K562 (cell line): ENCODE results near the gene OLFML1. TPM values are rescaled to one million over a fixed set of nuclear protein-coding genes. Genes with fewer than 3 reads are reported as not detected.

ENCODE experiments used
- polyA plus RNA-seq, 8 experiments: library from polyadenylated mRNA; depleted of rRNA in 4 of 8; stranded (reverse) in 5 of 8; unstranded in 3 of 8; fragments of >200 nt; fragmentation: Nextera tagmentation in 2 of 8; fragmentation: Illumina TruSeq in 1 of 8; extraction: Ambion mirVana in 2 of 8; extraction: Trizol in 1 of 8; gene quantifications; 2 replicates each; pipeline versions ENCODE4 v1.2.1 to v1.2.3, GENCODE V29; 2011 to 2014; ENCODE audit warnings: inconsistent platforms in 1 of 8, missing spikeins in 1 of 8
- total RNA-seq, 7 experiments: library from RNA; depleted of rRNA in 6 of 7; stranded (reverse); fragments of >200 nt in 6 of 7; fragmentation: Illumina TruSeq in 2 of 7; extraction: Trizol in 2 of 7; gene quantifications; 2 replicates each; pipeline versions ENCODE4 v1.2.1 to v1.2.3, GENCODE V29; 2011 to 2021; ENCODE audit warnings: low replicate concordance in 1 of 7
- TF ChIP-seq, protein P1 (sequence below): sonication (generic); formaldehyde crosslinking; IDR thresholded peaks from 2 replicates; pipeline ENCODE4 v1.8.0; 2023; ENCODE audit warnings: missing genetic modification reagents, mild to moderate bottlenecking, borderline replicate concordance
- TF ChIP-seq, protein P2 (sequence below): fragments of 450-650 bp; conservative IDR thresholded peaks from 2 replicates; pipeline ENCODE4 v1.6.1; 2016; ENCODE audit warnings: missing genetic modification characterization, low read depth, mild to moderate bottlenecking, control low read depth, missing compliant biosample characterization

OLFML1 gene
- total and polyA plus RNA-seq, 9 of the 15 experiments (the other 6 are each of a cell fraction or from before 2014, with no cell fraction given), result not detected

DNA sequence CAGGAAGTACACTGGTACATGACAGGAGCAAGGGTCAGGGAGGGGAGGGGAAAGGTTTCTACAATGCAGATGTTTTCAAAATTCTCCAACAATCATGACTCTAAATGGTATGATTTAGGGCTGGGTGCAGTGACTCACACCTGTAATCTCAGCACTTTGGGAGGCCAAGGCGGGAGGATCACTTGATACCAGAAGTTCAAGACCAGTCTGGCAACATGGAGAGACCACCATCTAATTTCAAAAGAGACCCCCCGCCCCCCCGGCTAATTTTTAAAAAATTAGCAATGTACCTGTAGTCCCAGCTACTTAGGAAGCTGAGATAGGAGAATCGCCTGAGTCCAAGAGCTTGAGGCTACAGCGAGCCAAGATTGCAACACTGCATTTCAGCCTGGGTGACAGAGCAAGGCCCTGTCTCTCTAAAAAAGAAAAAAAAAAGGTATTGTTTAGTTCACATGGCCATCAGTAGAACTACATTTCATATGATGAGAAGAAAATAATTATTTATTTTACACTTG, 15.9 kb upstream of the OLFML1 start (continued):
- TF ChIP-seq, protein P1, sequence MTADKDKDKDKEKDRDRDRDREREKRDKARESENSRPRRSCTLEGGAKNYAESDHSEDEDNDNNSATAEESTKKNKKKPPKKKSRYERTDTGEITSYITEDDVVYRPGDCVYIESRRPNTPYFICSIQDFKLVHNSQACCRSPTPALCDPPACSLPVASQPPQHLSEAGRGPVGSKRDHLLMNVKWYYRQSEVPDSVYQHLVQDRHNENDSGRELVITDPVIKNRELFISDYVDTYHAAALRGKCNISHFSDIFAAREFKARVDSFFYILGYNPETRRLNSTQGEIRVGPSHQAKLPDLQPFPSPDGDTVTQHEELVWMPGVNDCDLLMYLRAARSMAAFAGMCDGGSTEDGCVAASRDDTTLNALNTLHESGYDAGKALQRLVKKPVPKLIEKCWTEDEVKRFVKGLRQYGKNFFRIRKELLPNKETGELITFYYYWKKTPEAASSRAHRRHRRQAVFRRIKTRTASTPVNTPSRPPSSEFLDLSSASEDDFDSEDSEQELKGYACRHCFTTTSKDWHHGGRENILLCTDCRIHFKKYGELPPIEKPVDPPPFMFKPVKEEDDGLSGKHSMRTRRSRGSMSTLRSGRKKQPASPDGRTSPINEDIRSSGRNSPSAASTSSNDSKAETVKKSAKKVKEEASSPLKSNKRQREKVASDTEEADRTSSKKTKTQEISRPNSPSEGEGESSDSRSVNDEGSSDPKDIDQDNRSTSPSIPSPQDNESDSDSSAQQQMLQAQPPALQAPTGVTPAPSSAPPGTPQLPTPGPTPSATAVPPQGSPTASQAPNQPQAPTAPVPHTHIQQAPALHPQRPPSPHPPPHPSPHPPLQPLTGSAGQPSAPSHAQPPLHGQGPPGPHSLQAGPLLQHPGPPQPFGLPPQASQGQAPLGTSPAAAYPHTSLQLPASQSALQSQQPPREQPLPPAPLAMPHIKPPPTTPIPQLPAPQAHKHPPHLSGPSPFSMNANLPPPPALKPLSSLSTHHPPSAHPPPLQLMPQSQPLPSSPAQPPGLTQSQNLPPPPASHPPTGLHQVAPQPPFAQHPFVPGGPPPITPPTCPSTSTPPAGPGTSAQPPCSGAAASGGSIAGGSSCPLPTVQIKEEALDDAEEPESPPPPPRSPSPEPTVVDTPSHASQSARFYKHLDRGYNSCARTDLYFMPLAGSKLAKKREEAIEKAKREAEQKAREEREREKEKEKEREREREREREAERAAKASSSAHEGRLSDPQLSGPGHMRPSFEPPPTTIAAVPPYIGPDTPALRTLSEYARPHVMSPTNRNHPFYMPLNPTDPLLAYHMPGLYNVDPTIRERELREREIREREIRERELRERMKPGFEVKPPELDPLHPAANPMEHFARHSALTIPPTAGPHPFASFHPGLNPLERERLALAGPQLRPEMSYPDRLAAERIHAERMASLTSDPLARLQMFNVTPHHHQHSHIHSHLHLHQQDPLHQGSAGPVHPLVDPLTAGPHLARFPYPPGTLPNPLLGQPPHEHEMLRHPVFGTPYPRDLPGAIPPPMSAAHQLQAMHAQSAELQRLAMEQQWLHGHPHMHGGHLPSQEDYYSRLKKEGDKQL, result no peak
- TF ChIP-seq, protein P2, sequence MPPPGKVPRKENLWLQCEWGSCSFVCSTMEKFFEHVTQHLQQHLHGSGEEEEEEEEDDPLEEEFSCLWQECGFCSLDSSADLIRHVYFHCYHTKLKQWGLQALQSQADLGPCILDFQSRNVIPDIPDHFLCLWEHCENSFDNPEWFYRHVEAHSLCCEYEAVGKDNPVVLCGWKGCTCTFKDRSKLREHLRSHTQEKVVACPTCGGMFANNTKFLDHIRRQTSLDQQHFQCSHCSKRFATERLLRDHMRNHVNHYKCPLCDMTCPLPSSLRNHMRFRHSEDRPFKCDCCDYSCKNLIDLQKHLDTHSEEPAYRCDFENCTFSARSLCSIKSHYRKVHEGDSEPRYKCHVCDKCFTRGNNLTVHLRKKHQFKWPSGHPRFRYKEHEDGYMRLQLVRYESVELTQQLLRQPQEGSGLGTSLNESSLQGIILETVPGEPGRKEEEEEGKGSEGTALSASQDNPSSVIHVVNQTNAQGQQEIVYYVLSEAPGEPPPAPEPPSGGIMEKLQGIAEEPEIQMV (tag), result no peak
